ENCODE results near the gene PRR7.

The PRR7 gene

DNA sequence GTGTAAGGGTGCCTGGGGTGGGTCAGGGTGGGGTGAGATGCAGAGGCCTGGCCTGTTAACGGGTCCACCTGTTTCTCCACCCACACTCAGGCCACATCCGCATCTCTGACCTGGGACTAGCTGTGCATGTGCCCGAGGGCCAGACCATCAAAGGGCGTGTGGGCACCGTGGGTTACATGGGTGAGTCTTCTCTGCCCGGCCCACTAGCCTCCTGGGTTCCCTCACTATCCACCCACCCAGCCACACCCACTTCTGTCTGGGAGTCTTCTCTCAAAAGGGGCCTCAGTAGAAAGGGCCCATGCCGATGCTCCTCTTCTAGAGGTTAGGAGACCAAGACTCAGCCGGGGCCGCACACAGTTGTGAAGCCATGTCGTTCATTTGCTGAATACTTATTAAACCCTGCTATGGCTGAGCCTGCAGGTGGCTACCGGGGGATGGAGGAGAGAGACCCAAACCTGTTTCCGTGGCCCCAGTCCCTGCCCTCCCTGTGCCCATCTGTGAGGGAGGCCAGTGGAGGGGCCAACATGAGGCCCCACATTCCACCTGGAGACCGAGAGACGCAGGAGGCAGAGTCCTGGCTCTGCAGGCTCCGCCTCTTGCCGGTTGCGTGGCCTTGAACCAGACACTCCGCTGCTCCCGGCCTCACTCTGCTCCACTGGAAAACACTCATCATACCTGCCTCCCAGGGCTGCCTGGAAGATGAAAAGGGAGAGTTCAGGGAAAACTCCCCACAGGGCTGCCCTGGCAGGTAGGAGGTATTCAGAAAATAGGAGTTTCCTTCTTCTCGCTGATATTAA lies 11.5 kb upstream of the PRR7 start:
- no peak for FAIRE-seq
- DNase-seq (ENCODE audit: insufficient read length, low spot score) = no peak

- DNase-seq (ENCODE audit: insufficient read length, low spot score) (no peak), FAIRE-seq (no peak)
Measured at GRCh38 chr5:177435847-177436536, 10.6 kb upstream of the PRR7 start.

- no peak for DNase-seq (ENCODE audit: insufficient read length, low spot score)
- no peak for FAIRE-seq
Measured at GRCh38 chr5:177437623-177438022, 9.0 kb upstream of the PRR7 start.

DNA sequence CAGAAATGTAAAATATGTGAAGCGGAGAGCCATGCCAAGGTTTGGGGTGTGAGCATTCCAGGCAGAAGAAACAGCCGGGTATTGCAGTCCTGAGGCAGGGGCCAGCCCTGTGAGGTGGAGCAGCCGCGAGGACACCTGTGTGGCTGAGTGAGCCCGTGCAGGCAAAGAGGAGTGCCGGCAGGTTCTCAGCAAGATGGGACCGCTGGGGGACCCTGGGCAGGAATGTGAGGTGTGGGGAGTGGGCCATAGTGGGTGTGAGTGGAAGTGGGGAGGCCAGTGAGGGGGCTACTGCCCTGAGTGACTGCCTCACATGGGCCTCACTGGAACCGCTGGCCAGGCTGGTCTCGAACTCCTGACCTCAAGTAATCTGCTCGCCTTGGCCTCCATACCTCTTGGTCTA lies 8.1 kb upstream of the PRR7 start:
- no peak for DNase-seq (ENCODE audit: insufficient read length, low spot score)
- FAIRE-seq = no peak

- no peak for FAIRE-seq
- DNase-seq (ENCODE audit: insufficient read length, low spot score) = no peak
Measured at GRCh38 chr5:177439518-177440053, 7.0 kb upstream of the PRR7 start.

GRCh38 chr5:177440211-177440989 lies 6.2 kb upstream of the PRR7 start:
- no peak for FAIRE-seq
- no peak for DNase-seq (ENCODE audit: insufficient read length, low spot score)

GRCh38 chr5:177440990-177441780 lies 5.4 kb upstream of the PRR7 start:
- FAIRE-seq = no peak
- DNase-seq (ENCODE audit: insufficient read length, low spot score) = no peak

GRCh38 chr5:177442066-177442826 lies 4.4 kb upstream of the PRR7 start:
- DNase-seq (ENCODE audit: insufficient read length, low spot score) (no peak), FAIRE-seq (no peak)

DNA sequence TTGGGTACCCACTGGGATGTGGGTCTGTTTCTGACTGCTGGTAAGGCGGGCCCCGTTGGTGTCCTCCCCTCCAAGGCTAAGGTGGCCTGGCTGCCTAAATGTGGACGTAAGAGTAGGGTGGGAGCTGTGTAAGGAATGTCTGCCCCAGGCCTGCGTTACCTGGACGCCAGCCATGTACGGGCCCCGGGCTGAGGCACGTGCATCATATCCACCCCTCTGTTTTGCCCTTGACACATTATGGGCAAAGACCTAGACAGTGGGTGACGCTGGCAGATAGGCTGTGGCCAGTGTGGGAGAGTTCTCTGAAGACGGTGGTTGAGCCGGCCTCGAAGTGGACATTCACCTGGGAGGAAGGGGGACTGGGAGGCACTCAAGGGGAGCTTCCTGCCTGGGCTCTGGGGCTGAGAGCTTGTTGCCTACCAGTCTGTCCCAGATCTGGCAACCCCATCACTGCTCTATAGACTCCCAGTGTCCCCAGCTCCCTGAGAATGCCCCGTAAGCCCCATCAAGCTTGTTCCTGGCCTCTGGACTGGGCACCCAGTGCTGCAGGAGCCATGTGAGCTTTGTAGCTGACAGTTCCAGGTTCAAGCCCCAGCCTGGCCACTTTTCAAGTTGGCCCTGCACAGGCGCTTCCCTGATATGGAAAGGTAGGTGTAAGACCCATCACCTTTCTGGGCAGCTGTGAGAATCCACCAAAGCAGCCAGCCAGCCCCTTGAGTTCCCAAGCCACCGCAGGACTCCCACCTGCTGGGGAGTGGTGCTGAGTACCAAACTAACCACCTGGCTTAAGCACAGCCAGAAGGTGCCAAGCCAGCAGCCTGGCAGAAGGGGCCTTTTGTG lies 3.2 kb upstream of the PRR7 start:
- DNase-seq (ENCODE audit: insufficient read length, low spot score) (no peak), FAIRE-seq (no peak)

DNA sequence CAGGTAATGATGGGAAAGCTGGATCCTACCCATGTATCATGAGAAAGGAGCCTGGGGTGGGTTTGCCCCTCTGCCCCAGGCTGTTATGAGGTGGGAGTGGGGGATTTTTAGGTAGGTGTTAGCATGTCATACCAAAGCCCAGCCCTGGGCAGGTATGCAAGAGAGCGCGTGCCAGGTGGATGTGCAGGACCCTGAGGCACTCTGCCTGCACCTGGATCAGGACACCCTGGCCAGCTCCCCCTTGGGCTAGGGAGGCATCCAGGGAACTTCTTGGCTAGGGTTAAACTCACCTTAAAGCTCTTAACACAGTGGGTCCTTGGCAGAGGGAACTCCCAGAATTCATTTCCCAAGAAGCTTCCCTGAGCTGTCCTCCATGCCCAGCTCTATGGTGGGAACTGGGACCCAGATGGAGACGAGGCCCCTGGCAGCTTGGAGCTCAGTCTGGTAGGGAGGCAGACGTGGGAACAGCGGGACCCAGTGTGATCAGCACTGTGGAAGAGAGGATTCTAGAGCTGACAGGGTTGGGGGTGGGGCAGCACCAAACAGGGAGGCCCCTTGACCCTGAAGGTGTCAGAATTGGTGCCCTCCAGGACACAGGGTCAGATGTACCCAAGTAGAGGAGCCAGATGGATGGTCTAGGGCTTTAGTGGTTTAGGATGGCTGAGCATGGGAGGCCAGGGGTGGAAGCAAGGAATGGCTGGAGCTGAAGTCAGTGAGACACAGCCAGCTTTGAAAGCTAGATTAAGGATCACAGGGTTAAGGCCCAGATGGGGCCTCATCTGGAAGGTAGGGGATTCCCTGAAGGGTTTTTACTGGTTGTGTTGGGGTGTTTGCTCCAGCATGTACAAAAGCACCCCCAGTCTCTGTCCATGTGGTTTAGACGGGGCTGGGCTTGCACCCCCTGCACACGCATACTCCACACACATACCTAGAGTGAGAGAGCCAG lies 2.2 kb upstream of the PRR7 start:
- FAIRE-seq = peak; percentile 26
- DNase-seq (ENCODE audit: insufficient read length, low spot score) = no peak

GRCh38 chr5:177445052-177445916 lies 1.3 kb upstream of the PRR7 start:
- peak; percentile 78 for FAIRE-seq
- no peak for DNase-seq (ENCODE audit: insufficient read length, low spot score)

DNA sequence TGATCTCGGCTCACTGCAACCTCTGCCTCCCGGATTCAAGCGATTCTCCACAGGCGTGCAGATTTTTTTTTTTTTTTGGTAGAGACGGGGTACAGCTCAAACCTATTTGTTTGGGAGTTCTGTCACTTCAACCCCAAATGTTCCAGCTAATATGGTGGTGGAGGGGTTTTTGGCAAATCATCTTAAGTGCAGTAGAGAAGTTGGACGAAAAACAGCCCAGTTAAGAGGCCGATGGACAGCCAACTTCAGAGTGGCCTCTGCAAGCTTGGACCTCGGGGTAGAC lies 756 bp upstream of the PRR7 start:
- FAIRE-seq (no peak), DNase-seq (ENCODE audit: insufficient read length, low spot score) (no peak)

DNA sequence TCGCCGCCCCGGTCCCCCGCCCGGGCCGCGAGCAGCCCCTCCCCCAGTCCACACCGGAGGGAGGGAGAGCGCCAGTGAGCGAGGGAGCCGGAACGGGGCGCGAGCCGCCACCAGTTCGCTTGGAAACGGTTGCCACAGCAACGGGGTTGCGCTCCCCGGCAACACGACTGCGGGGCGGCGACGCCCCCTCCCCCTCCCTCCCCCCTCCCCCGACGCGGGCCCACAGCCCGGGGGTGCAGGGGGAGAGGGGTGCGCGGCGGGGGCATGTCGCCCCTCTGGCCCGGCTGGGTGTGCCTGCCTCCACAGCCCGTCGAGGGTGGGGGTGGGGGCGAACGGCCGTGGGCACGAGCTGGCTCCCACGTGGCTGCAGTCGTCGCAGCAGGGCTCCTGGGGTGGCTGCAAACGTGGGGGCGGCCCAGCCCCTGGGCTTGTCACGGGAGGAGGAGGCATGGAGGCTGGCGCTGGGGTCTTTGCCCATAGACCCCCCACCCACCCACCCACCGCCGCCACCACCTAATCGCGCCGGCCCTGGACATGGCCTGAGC lies 524 bp downstream of the PRR7 start:
- DNase-seq (ENCODE audit: insufficient read length, low spot score) (no peak), FAIRE-seq (no peak)

DNA sequence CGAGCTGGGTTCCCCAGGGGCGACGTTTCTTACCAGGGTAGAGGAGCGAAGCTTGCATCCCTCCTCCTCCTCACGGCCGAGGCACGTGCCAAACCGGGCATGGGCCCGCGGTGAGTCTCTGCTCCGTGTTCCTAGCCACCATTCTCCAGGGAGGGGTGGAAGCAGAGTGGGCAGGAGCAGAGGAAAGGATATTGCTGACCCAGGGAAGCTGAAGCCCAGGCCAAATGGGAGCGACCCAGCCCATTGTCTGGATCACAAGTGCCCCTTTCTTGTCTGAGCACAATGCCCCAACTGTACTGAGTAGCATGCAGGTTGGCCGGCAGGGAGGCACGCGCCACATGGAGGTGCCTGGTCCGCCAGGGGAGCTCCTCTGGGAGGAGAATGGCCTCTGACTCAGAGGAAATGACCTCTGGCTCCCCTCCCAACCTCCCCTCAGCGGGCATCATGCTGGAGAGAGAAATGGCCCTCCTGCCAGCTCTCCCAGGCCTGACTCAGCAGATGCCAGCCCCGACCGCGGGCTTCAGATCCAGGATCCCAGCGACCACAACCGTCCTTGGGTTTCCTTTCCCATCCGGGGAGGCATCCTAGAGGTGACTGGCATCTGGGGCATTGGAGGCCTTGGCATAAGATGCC lies 1.1 kb downstream of the PRR7 start:
- FAIRE-seq (peak; percentile 44), DNase-seq (ENCODE audit: insufficient read length, low spot score) (no peak)

- FAIRE-seq (peak; percentile 82), DNase-seq (ENCODE audit: insufficient read length, low spot score) (no peak)
Measured at GRCh38 chr5:177448244-177448950, 1.8 kb downstream of the PRR7 start.
